Lung (tissue), 12 donors: ENCODE measurements around the gene GABARAPL2. TPM values are rescaled to one million over a fixed set of nuclear protein-coding genes. Genes with fewer than 3 reads are reported as not detected.

Experiments used
- ATAC-seq: fragments of 200-7000 bp; cut with Tn5 transposase; one replicate; pipeline ENCODE4 v1.9.1; 2020; ENCODE audit warnings: moderate number of reproducible peaks; ENCODE audit not compliant: insufficient read depth, low FRiP score
- DNase-seq, 3 donors: peaks; one replicate each; pipeline ENCODE4 v3.0.0-alpha.2; 2013 to 2017
- H3K27ac ChIP-seq, 2 donors: one replicate each; pipeline ENCODE4 v1.5.1; 2013; ENCODE audit warnings: mild to moderate bottlenecking in 2 of 2, moderate library complexity in 2 of 2, control low read depth in 1 of 2, inconsistent platforms in 1 of 2, low read depth in 1 of 2, low read length in 1 of 2
- H3K27me3 ChIP-seq, 3 donors: one replicate each; pipeline ENCODE4 v1.5.1; 2013; ENCODE audit warnings: low read length in 2 of 3; ENCODE audit not compliant: control insufficient read depth in 3 of 3, insufficient read depth in 3 of 3
- H3K36me3 ChIP-seq, 4 donors: one replicate each; pipeline ENCODE4 v1.5.1; 2013; ENCODE audit warnings: low read length in 4 of 4, mild to moderate bottlenecking in 1 of 4, moderate library complexity in 1 of 4; ENCODE audit not compliant: control insufficient read depth in 4 of 4, insufficient read depth in 4 of 4
- H3K4me1 ChIP-seq, 5 donors: one replicate each; pipeline ENCODE4 v1.5.1; 2013; ENCODE audit warnings: low read length in 5 of 5, mild to moderate bottlenecking in 2 of 5, moderate library complexity in 1 of 5; ENCODE audit not compliant: control insufficient read depth in 5 of 5, insufficient read depth in 5 of 5
- H3K4me3 ChIP-seq: one replicate; pipeline ENCODE4 v1.5.1; 2013; ENCODE audit warnings: mild to moderate bottlenecking, control low read depth, moderate library complexity
- H3K9ac ChIP-seq, 2 donors: one replicate each; pipeline ENCODE4 v1.5.1; 2013; ENCODE audit warnings: low read length in 2 of 2, control low read depth in 1 of 2; ENCODE audit not compliant: insufficient read depth in 1 of 2
- H3K9me3 ChIP-seq, 4 donors: one replicate each; pipeline ENCODE4 v1.5.1; 2013; ENCODE audit warnings: low read length in 3 of 4, mild to moderate bottlenecking in 1 of 4, moderate library complexity in 1 of 4; ENCODE audit not compliant: control insufficient read depth in 4 of 4, insufficient read depth in 3 of 4
- WGBS, 2 donors: extraction: QIAGEN DNeasy Blood & Tissue Kit; methylation state at CpG; one replicate each; pipeline ENCODE4 v1.1.7; 2013; 5-methylcytosine and 5-hydroxymethylcytosine counted together
- polyA plus RNA-seq, 2 donors: library from polyadenylated mRNA; stranded (reverse); fragments of 200-250 nt; gene quantifications; one replicate each; pipeline ENCODE4 v1.2.1, GENCODE V29; 2013
- total RNA-seq, 2 donors: library from RNA; depleted of rRNA in 1 of 2; stranded (reverse); fragments of >200 nt in 1 of 2; gene quantifications; one replicate each; pipeline ENCODE4 v1.2.1, GENCODE V29; 2014 to 2021
- TF ChIP-seq, protein P1 (sequence below): IDR thresholded peaks from 2 replicates; pipeline ENCODE4 v1.5.1; 2012; ENCODE audit warnings: mild to moderate bottlenecking; ENCODE audit errors: control extremely low read depth, extremely low read depth
- donor health status: control.
- donor health status: control.
- donor health status: Bipolar disorder and iron deficiency.
- donor health status: healthy.
- donor health status: DM: yes; HTN: yes; CAD: no.

GABARAPL2 gene
- total and polyA plus RNA-seq, 4 donors = 72.9 to 180 (median 104) TPM

GRCh38 chr16:75624921-75625334 is 58.7 kb downstream of the GABARAPL2 start:
- Histone ChIP-seq H3K9me3 (no peaks in the 10 kb centered on the region), H3K9ac (no peak overlapping the region), H3K4me3 (no peak overlapping the region), H3K4me1 (peaks cover 4 to 8% (median 6%) of the 10 kb centered on the region in 5 donors), H3K27me3 (no peaks in the 10 kb centered on the region), H3K36me3 (peaks cover 26 to 35% (median 34%) of the 10 kb centered on the region in 4 donors), H3K27ac (no peak overlapping the region)
- 73 to 81% methylated on average over 4 of the region's 4 CpGs for WGBS, 2 donors
- TF ChIP-seq, protein P1, sequence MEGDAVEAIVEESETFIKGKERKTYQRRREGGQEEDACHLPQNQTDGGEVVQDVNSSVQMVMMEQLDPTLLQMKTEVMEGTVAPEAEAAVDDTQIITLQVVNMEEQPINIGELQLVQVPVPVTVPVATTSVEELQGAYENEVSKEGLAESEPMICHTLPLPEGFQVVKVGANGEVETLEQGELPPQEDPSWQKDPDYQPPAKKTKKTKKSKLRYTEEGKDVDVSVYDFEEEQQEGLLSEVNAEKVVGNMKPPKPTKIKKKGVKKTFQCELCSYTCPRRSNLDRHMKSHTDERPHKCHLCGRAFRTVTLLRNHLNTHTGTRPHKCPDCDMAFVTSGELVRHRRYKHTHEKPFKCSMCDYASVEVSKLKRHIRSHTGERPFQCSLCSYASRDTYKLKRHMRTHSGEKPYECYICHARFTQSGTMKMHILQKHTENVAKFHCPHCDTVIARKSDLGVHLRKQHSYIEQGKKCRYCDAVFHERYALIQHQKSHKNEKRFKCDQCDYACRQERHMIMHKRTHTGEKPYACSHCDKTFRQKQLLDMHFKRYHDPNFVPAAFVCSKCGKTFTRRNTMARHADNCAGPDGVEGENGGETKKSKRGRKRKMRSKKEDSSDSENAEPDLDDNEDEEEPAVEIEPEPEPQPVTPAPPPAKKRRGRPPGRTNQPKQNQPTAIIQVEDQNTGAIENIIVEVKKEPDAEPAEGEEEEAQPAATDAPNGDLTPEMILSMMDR = no peak
- DNase-seq = no peak
- ATAC-seq = no peak

DNA sequence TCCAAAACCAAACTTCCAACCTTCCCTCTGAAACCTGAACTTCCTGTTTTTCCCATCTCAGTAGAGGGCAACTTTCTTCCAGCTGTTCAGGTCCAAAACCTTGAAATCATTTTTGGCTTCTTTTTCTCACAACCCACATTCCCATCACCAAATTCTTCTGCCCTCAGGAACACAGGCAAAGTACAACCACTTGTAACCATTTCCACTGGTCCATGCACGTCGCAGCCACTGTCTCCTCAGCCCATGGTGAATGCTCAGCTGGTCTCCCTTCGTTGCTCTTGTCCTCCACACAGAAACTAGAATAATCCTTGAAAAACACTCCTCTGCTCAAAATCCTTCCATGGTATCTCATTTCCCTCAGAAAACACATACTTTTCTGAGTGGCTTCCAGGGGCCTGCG is 60.6 kb downstream of the GABARAPL2 start:
- ATAC-seq (no peak), DNase-seq (no peak)
- H3K9ac ChIP-seq = no peak overlapping the region
- H3K27me3 ChIP-seq = no peaks in the 10 kb centered on the region
- H3K4me1 ChIP-seq = peaks cover 4 to 7% (median 5%) of the 10 kb centered on the region in 5 donors
- H3K27ac ChIP-seq = no peak overlapping the region
- 92 to 94% methylated on average over 4 of the region's 4 CpGs for WGBS, 2 donors
- no peak overlapping the region for H3K4me3 ChIP-seq
- peaks cover 37 to 43% (median 40%) of the 10 kb centered on the region in 4 donors for H3K36me3 ChIP-seq
- H3K9me3 ChIP-seq = no peaks in the 10 kb centered on the region
- TF ChIP-seq, protein P1 = no peak

Other genes starting within 250 kb of the GABARAPL2 start
- 100 to 1,000 TPM in 1 of 2 donors, 10 to 100 TPM in 1; 44.8 to 105 TPM for gene CFDP1, start 132.9 kb upstream of the GABARAPL2 start, total RNA-seq
- gene CFDP1, start 132.9 kb upstream of the GABARAPL2 start, polyA plus RNA-seq = 10 to 100 TPM; 62.1 to 66.1 TPM
- gene TMEM170A, start 101.7 kb upstream of the GABARAPL2 start, total RNA-seq = 10 to 100 TPM; 20.2 to 37.9 TPM
- gene TMEM170A, start 101.7 kb upstream of the GABARAPL2 start, polyA plus RNA-seq = 10 to 100 TPM in 1 of 2 donors, 1 to 10 TPM in 1; 8.2 to 10.3 TPM
- gene CHST6, start 70.9 kb upstream of the GABARAPL2 start, total RNA-seq = 1 to 10 TPM; 4.5 to 8.5 TPM
- gene CHST6, start 70.9 kb upstream of the GABARAPL2 start, polyA plus RNA-seq = 1 to 10 TPM; 2.2 to 4.2 TPM
- gene CHST5, start 30.3 kb upstream of the GABARAPL2 start, total RNA-seq = 1 to 10 TPM in 1 of 2 donors, not detected in 1; 1.3 TPM
- under 1 TPM; 0.09 to 0.24 TPM for gene CHST5, start 30.3 kb upstream of the GABARAPL2 start, polyA plus RNA-seq
- gene TMEM231, start 10.1 kb upstream of the GABARAPL2 start, total RNA-seq = 10 to 100 TPM; 49.8 to 88.5 TPM
- gene TMEM231, start 10.1 kb upstream of the GABARAPL2 start, polyA plus RNA-seq = 10 to 100 TPM in 1 of 2 donors, 1 to 10 TPM in 1; 9.3 to 20.6 TPM
- 10 to 100 TPM; 51.8 to 52.6 TPM for gene ADAT1, start 56.9 kb downstream of the GABARAPL2 start, total RNA-seq
- gene ADAT1, start 56.9 kb downstream of the GABARAPL2 start, polyA plus RNA-seq = 10 to 100 TPM; 14.2 to 26.8 TPM
- 10 to 100 TPM; 74.8 to 95.3 TPM for gene KARS1, start 81.3 kb downstream of the GABARAPL2 start, total RNA-seq
- 100 to 1,000 TPM; 105 to 107 TPM for gene KARS1, start 81.3 kb downstream of the GABARAPL2 start, polyA plus RNA-seq
- gene TERF2IP, start 81.4 kb downstream of the GABARAPL2 start, total RNA-seq = 10 to 100 TPM; 51.8 to 73.8 TPM
- 10 to 100 TPM; 47.7 to 51.3 TPM for gene TERF2IP, start 81.4 kb downstream of the GABARAPL2 start, polyA plus RNA-seq
- gene CPHXL2, start 110.6 kb downstream of the GABARAPL2 start, total RNA-seq = not detected
- not detected for gene CPHXL2, start 110.6 kb downstream of the GABARAPL2 start, polyA plus RNA-seq
- not detected for gene DUXB, start 135.1 kb downstream of the GABARAPL2 start, total RNA-seq
- not detected for gene DUXB, start 135.1 kb downstream of the GABARAPL2 start, polyA plus RNA-seq
- not detected for gene CPHXL, start 160.1 kb downstream of the GABARAPL2 start, total RNA-seq
- gene CPHXL, start 160.1 kb downstream of the GABARAPL2 start, polyA plus RNA-seq = not detected